HG03175 (cell line): ENCODE results near the gene PDXP.
"Not testable (repeated sequence)": the region's sequence is repeated elsewhere in the genome, so short reads cannot be mapped to it uniquely, and the experiment has no call there.

Experiments used
- ATAC-seq: cut with Tn5 transposase; IDR thresholded peaks from one replicate; pipeline ENCODE4 v1.9.1; 2021; ENCODE audit warnings: mild to moderate bottlenecking, moderate library complexity; ENCODE audit not compliant: unreplicated experiment

The PDXP gene

GRCh38 chr22:37658133-37659065 lies at the start of gene PDXP:
PDXP (plus strand) TSS chr22:37658723; CDS start chr22:37658783, 60 bp downstream.
- peak; percentile 88 for ATAC-seq

GRCh38 chr22:37609240-37610152 lies 49.0 kb upstream of the PDXP start:
- ATAC-seq, result no peak

GRCh38 chr22:37610153-37610475 lies 48.4 kb upstream of the PDXP start:
- ATAC-seq, result not testable (repeated sequence)

- ATAC-seq, result no peak
Observed at GRCh38 chr22:37610480-37611129, 47.9 kb upstream of the PDXP start.

- ATAC-seq, result no peak
Observed at GRCh38 chr22:37611207-37611606, 47.3 kb upstream of the PDXP start.

- ATAC-seq, result no peak
Observed at GRCh38 chr22:37616201-37617083, 42.1 kb upstream of the PDXP start.

GRCh38 chr22:37617431-37617830 lies 41.1 kb upstream of the PDXP start:
- ATAC-seq, result no peak

- ATAC-seq, result no peak
Observed at GRCh38 chr22:37618072-37618656, 40.4 kb upstream of the PDXP start.

- no peak for ATAC-seq
Observed at GRCh38 chr22:37618674-37619073, 39.8 kb upstream of the PDXP start.

- no peak for ATAC-seq
Observed at GRCh38 chr22:37619991-37620390, 38.5 kb upstream of the PDXP start.

GRCh38 chr22:37621352-37621860 lies 37.1 kb upstream of the PDXP start:
- ATAC-seq, result no peak

GRCh38 chr22:37623075-37624016 lies 35.2 kb upstream of the PDXP start:
- ATAC-seq, result no peak

GRCh38 chr22:37624017-37624365 lies 34.5 kb upstream of the PDXP start:
- ATAC-seq, result no peak

GRCh38 chr22:37624876-37625275 lies 33.6 kb upstream of the PDXP start:
- no peak for ATAC-seq

GRCh38 chr22:37625737-37626136 lies 32.8 kb upstream of the PDXP start:
- no peak for ATAC-seq

GRCh38 chr22:37626144-37626543 lies 32.4 kb upstream of the PDXP start:
- no peak for ATAC-seq

- no peak for ATAC-seq
Observed at GRCh38 chr22:37626556-37627075, 31.9 kb upstream of the PDXP start.

GRCh38 chr22:37627121-37627520 lies 31.4 kb upstream of the PDXP start:
- ATAC-seq, result no peak
